ENCODE measurements around the gene ZNF430. TPM values are rescaled to one million over a fixed set of nuclear protein-coding genes. Genes with fewer than 3 reads are reported as not detected.
A peak's percentile ranks its signal among the peaks of the same experiment; 100 is the strongest.
"Not testable (repeated sequence)": the region's sequence is repeated elsewhere in the genome, so short reads cannot be mapped to it uniquely, and the experiment has no call there.

The ZNF430 gene
- total RNA-seq: 22.8 and 24.1 TPM in 2 replicates
- long read RNA-seq, transcript ZNF430-201 (5 exons, 3,923 nt): major isoform, 50 of 79 reads
- long read RNA-seq, partial matches to known transcripts: 1 of 79 reads
- long read RNA-seq, other reads (novel, unspliced or antisense): 24 of 79 reads

DNA sequence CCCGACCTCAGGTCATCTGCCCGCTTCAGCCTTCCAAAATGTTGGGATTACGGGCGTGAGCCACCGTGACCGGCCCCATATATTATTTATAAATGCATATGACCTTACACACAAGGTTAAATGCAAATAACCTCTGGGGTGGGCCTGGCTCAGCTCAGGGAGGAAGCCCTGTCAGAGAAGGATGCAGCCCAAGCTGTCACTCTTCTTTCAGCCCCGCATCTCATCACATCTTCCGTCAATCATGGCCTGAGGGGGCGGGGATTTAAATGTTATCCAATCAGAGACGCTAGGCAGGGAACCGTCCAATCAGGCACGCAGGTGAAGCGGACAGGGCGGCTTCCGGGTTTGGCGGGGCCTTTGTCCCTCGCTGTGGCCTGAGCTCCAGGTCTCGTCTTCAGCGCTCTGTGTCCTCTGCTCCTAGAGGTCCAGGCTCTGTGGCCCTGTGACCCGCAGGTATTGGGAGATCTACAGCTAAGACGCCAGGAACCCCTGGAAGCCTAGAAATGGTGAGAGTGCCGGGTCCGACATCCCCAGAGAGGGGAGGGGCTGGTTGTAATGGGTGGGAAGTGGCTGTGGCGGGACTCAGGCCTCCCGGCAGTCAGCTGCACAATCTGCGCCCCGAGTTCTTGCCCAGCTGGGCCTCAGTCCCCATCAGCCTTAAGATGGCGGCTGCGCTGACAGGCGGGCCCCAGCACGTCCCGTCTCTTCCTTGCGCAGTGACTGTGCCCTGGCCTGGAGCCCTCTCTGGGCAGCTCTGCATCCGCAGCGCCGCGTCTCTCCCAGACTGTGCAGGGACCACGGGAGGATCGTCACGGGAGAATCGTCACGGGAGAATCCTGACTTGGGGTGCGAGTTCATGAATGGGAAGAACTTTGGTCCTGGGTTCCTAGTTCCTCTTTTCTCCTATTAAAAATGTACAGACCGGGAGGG lies at the start of gene ZNF430:
TSS of gene ZNF430 (plus strand) at position 360 of the 930 bp plus-strand sequence. CDS start at position 504, 144 bp downstream.
- TF ChIP-seq CTCF (IDR thresholded peaks at IDR 0.05; ENCODE audit: unreplicated experiment): no peak
- Mint-ChIP-seq H3K4me3 (ENCODE audit: low read depth) (peak within 1 kb of the TSS; percentile 98), H3K4me1 (ENCODE audit: low read depth) (peaks cover 16% of the 10 kb centered on the region), H3K27me3 (no peaks in the 10 kb centered on the region), H3K27ac (peak within 1 kb of the TSS; percentile 100), H3K36me3 (ENCODE audit: insufficient read depth) (peaks cover 16% of the 10 kb centered on the region), H3K9me3 (ENCODE audit: low read depth) (no peaks in the 10 kb centered on the region)
- peak; percentile 83 for DNase-seq (ENCODE audit: low spot score, unreplicated experiment)

DNA sequence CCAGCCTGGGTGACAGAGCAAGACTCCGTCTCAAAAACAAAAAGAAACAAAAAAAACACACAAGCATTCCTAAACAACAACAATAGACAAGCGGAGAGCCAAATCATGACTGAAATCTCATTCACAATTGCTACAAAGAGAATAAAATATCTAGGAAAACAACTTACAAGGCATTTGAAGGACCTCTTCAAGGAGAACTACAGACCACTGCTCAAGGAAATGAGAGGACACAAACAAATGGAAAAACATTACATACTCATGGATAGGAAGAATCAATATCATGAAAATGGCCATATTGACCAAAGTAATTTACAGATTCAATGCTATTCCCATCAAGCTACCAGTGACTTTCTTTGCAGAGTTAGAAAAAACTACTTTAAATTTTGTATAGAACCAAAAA lies 27.7 kb upstream of the ZNF430 start:
- peaks cover 21% of the 10 kb centered on the region for H3K9me3 Mint-ChIP-seq (ENCODE audit: low read depth)
- H3K4me1 Mint-ChIP-seq (ENCODE audit: low read depth); H3K27ac Mint-ChIP-seq; H3K27me3 Mint-ChIP-seq; DNase-seq (ENCODE audit: low spot score, unreplicated experiment); H3K4me3 Mint-ChIP-seq (ENCODE audit: low read depth); H3K36me3 Mint-ChIP-seq (ENCODE audit: insufficient read depth): not testable (repeated sequence)

- no peak for TF ChIP-seq CTCF (IDR thresholded peaks at IDR 0.05; ENCODE audit: unreplicated experiment)
- Mint-ChIP-seq H3K4me3 (ENCODE audit: low read depth) (peak overlapping the region; percentile 94), H3K4me1 (ENCODE audit: low read depth) (peaks cover 6% of the 10 kb centered on the region), H3K27me3 (no peaks in the 10 kb centered on the region), H3K9me3 (ENCODE audit: low read depth) (no peaks in the 10 kb centered on the region), H3K36me3 (ENCODE audit: insufficient read depth) (no peaks in the 10 kb centered on the region), H3K27ac (peak overlapping the region; percentile 99)
- peak; percentile 78 for DNase-seq (ENCODE audit: low spot score, unreplicated experiment)
Measured at GRCh38 chr19:20999731-21000352, 20.6 kb upstream of the ZNF430 start.

GRCh38 chr19:21021238-21021637 lies 781 bp downstream of the ZNF430 start:
- Mint-ChIP-seq H3K4me3 (ENCODE audit: low read depth) (peak overlapping the region; percentile 98), H3K36me3 (ENCODE audit: insufficient read depth) (peaks cover 19% of the 10 kb centered on the region), H3K4me1 (ENCODE audit: low read depth) (peaks cover 16% of the 10 kb centered on the region), H3K27ac (peak overlapping the region; percentile 100)
- H3K9me3 Mint-ChIP-seq (ENCODE audit: low read depth); H3K27me3 Mint-ChIP-seq; DNase-seq (ENCODE audit: low spot score, unreplicated experiment): not testable (repeated sequence)

GRCh38 chr19:21022996-21023395 lies 2.5 kb downstream of the ZNF430 start:
- no peak for TF ChIP-seq CTCF (IDR thresholded peaks at IDR 0.05; ENCODE audit: unreplicated experiment)
- H3K27ac Mint-ChIP-seq: peak overlapping the region; percentile 84
- peaks cover 30% of the 10 kb centered on the region for H3K36me3 Mint-ChIP-seq (ENCODE audit: insufficient read depth)
- H3K4me1 Mint-ChIP-seq (ENCODE audit: low read depth): peaks cover 16% of the 10 kb centered on the region
- H3K4me3 Mint-ChIP-seq (ENCODE audit: low read depth): peak overlapping the region; percentile 9
- no peaks in the 10 kb centered on the region for H3K27me3 Mint-ChIP-seq
- no peak for DNase-seq (ENCODE audit: low spot score, unreplicated experiment)
- no peaks in the 10 kb centered on the region for H3K9me3 Mint-ChIP-seq (ENCODE audit: low read depth)

GRCh38 chr19:21023901-21024300 lies 3.4 kb downstream of the ZNF430 start:
- Mint-ChIP-seq H3K9me3 (ENCODE audit: low read depth) (no peaks in the 10 kb centered on the region), H3K27ac (peak overlapping the region; percentile 33)

More at GRCh38 chr19:21023901-21024300, 3.4 kb downstream of the ZNF430 start:
- no peak for TF ChIP-seq CTCF (IDR thresholded peaks at IDR 0.05; ENCODE audit: unreplicated experiment)
- Mint-ChIP-seq H3K4me3 (ENCODE audit: low read depth) (no peak overlapping the region), H3K4me1 (ENCODE audit: low read depth) (peaks cover 16% of the 10 kb centered on the region), H3K36me3 (ENCODE audit: insufficient read depth) (peaks cover 31% of the 10 kb centered on the region), H3K27me3 (no peaks in the 10 kb centered on the region)
- DNase-seq (ENCODE audit: low spot score, unreplicated experiment): no peak

Data from progenitor cell of endocrine pancreas (in vitro differentiated cells).